ENCODE measurements around the gene MB21D2.
"Not testable (repeated sequence)": the region's sequence is repeated elsewhere in the genome, so short reads cannot be mapped to it uniquely, and the experiment has no call there.

The MB21D2 gene

DNA sequence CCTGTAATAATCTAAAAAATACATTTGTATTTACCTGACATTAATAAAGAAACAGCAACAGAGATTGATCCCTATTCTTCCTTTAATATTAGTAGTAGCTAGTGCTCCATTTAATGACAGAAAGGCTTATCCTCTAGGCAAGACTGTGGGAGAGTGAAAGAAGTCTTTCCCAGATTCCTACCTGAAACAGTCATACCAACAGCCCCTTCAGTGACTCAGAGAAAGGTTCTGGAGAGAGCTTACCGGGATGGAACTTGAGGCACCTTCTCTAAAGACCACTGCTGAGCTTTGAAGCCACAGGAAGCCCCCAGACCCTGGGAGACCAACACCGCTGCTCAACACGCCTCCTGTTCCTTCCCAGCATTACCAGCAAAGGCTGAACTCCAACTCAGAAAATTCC, 123.4 kb downstream of the MB21D2 start:
- DNase-seq = no peak

DNA sequence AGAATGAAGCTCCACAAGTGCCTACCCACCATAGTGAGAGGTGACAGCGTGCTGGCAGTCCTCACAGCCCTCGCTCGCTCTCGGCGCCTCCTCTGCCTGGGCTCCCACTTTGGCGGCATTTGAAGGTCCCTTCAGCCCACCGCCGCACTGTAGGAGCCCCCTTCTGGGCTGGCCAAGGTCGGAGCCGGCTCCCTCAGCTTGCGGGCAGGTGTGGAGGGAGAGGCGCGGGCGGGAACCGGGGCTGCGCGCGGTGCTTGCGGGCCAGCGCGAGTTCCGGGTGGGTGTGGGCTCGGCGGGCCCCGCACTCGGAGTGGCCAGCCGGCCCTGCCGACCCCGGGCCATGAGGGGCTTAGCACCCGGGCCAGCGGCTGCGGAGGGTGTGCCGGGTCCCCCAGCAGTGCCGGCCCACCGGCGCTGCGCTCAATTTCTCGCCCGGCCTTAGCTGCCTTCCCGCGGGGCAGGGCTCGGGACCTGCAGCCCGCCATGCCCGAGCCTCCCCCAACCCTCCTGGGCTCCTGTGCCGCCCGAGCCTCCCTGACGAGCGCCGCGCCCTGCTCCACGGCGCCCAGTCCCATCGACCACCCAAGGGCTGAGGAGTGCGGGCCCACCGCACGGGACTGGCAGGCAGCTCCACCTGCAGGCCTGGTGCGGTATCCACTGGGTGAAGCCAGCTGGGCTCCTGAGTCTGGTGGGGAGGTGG, 128.7 kb downstream of the MB21D2 start:
- not testable (repeated sequence) for DNase-seq

DNA sequence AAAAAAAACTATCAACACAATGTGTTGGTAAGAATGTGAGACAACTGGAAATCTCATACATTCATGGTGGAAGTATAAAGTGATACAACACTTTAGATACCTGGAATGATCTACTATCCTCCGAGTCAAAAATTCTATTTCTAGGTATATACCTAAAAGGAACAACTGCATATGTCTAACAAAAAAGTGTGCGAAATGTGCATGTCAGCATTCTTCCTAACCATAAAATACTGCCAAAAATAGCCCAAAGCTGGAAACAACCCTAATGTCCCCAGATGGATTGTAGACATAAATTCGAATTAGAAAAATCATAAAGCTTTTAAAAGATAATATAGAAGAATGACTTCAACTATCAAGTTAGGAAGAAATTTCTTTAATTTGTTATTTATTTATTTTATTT, 139.1 kb downstream of the MB21D2 start:
- DNase-seq = no peak

DNA sequence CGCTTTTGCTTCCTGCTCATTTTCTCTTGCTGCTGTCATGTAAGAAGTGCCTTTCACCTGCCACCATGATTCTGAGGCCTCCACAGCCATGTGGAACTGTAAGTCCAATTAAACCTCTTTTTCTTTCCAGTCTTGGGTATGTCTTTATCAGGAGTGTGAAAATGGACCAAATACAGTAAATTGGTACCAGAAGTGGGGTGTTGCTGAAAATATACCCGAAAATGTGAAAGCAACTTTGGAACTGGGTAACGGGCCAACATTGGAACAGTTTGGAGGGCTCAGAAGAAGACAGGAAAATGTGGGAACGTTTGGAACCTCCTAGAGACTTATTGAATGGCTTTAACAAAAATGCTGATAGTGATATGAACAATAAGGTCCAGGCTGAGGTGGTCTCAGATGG, 143.3 kb downstream of the MB21D2 start:
- not testable (repeated sequence) for DNase-seq

DNA sequence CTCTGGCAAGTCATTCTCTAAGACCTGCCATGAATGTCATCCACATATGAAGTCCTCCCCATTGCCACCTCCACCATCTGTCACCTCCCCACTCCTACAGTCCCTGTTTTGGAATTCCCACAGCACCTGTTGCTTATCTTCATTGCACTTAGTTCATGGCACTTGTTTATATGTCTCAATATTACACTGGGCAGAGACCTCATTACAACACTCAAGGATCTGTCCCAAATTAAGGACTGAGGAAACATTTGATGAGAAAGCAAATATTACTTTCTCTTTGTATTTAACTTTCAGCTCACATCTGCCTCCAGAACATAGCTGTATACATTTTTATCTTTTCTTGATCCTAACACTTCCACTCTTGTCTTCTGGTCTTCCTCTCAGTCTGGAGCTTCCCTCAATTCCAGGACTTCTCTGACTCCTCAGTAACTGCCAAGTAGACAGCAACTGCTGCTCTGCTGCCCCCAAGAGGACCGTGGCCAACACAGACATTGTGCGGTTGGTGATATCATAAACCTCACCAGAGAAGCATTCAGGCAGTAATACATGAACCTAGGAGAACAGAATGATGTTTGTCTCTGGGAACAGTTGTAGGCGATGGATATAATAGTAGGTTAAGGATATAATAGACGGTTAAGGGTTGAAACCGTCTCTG, 145.3 kb downstream of the MB21D2 start:
- peak; percentile 7 for DNase-seq

DNA sequence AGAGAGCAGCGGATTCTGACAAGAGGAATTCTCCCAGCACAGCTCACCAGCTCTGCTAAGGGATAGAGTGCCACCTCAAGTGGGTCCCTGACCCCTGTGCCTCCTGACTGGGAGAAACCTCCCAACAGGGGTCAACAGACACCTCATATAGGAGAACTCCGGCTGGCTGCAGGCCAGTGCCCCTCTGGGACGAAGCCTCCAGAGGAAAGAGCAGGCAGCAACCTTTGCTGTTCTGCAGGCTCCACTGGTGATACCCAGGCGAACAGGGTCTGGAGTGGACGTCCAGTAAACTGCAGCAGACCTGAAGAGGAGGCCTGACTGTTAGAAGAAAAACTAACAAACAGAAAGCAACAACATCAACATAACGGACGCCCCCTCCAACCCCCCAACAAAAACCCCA, 159.0 kb downstream of the MB21D2 start:
- no peak for DNase-seq

DNA sequence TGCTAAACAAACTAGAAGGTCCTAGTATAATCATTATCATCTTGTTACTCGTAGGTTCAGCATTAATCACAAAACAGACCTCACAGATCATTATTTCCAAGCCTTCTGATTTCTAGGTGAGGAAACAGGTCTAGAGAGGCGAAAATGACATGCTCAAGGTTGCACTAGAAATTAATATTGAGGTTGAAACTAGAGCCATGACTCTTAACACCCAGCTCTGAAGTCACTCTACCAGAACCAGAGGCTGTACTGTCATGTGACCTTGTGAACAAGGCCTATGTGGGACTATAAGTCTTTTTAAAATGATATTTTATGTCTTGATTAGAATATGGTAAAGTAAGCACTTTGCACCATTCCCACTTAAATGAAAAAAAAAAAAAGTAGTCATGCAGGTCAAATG, 166.5 kb downstream of the MB21D2 start:
- DNase-seq = no peak

DNA sequence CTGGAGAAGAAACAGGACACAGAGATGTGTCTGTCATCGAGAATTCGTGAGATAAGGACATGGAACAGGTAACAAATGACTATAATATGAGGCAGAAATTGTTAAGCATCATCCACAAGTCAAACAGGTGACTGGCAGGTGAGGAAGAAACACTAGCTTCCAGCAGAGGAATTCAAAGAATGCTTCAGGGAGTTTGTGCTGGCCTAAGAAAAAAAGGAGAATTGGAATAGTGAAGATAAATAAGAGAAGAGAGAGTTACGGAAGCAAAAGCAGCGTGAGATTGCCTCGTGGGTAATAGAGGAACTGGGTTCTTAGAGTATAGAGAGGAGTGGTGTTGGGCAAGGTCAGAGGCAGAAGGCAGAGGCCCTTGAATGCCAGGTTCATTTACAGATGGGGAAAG, 167.5 kb downstream of the MB21D2 start:
- peak; percentile 26 for DNase-seq

DNA sequence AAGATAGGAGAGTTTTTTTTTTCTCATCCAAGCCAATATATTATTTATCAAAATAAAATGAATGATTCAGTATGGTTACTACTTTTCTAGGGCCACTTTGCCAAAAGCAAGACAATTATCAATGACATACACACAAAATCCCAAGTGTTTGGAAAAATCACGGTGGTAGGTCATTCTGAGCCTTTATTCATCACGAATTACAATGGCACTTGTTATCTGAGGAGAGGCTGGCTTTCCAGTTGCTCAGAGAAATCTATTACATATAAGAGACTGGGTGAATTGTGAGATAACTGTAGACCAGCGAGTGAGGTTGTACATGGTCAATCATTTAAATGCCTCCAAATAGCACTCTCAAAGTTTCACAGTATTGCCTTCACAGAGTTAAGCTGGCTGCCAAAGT, 169.9 kb downstream of the MB21D2 start:
- no peak for DNase-seq

DNA sequence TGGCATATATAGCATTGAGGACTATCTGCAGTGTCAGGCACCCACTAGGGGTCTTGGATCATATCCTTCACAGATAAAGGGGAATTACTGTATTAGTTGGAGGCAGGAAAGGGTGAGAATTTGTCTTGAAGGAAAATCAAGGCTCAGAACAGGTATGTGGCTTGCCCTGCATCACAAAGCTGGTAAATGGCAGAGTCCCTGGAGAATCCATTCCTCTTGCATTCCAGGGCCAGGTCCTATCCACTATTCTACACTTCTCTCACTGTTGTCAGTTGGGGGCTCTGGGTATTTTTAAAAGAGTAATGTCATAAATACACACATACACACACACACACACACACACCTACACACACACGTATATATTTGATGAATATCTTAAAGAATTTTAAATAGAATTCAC, 170.5 kb downstream of the MB21D2 start:
- DNase-seq = no peak

All from MV-4-11 (cell line).